Activated T-cell treated with anti-CD3 and anti-CD28 coated beads for 4 hours (primary cell): ENCODE results near the gene RANBP17.

Experiments
- DNase-seq: peaks from one replicate; pipeline ENCODE4 v3.0.0-alpha.2; 2020

RANBP17 gene

DNA sequence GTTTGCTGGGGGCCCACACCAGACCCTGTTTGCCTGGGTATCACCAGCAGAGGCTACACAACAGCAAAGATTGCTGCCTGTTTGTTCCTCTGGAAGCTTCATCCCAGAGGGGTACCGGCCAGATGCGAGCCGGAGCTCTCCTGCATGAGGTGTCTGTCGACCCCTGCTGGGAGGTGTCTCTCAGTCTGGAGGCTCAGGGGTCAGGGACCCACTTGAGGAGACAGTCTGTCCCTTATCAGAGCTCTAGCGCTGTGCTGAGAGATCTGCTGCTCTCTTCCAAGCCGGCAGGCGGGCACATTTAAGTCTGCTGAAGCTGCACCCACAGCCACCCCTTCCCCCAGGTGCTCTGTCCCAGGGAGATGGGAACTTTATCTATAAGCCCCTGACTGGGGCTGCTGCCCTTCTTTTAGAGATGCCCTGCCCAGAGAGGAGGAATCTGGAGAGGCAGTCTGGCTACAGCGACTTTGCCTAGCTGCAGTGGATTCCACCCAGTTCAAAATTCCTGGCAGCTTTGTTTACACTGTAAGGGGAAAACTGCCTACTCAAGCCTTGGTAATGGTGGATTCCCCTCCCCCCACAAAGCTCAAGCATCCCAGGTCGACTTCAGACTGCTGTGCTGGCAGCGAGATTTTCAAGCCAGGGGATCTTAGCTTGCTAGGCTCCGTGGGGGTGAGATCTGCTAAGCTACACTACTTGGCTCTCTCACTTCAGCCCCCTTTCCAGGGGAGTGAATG, 241.2 kb downstream of the RANBP17 start:
- DNase-seq, result no peak

DNA sequence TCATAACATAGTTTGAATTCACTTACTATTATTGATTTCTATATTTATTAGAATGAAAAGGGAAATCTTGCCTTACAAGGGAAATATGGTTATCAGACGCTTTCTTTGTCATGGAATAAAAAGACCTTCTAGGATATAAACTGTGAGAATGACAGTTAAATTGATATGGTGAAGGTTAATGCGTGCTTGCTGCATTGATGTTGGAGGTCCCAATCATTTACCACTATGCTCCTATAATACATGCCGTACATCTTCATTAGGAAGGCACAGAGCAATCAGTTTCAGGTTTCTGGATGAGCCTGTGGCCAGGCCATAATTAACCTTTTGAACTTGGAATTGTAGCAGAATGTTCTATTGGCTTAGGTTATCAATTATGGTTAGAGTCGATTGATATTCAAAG, 245.9 kb downstream of the RANBP17 start:
- DNase-seq, result no peak

DNA sequence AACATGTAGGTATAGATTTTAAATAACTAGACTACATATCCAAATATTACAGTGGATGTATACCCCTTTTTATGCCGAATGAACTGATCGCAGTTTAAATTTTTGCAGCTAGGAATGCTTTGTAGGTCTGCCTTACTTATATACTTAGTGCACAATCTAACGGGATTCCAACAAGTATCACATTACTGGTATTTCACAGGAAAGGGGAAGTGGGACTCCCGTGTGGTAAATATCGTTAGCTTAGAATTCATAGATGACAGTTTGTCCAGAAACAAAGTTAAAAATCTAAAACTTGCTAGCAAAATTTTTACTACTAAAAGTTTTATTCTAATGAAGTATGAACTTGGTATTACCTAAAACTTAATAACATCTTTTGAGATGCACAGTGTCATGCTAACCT, 253.7 kb downstream of the RANBP17 start:
- no peak for DNase-seq

GRCh38 chr5:171116719-171117118, 254.9 kb downstream of the RANBP17 start:
- DNase-seq, result no peak

- no peak for DNase-seq
Observed at GRCh38 chr5:171120986-171121622, 259.3 kb downstream of the RANBP17 start.

- no peak for DNase-seq
Observed at GRCh38 chr5:171121638-171122037, 259.8 kb downstream of the RANBP17 start.

DNA sequence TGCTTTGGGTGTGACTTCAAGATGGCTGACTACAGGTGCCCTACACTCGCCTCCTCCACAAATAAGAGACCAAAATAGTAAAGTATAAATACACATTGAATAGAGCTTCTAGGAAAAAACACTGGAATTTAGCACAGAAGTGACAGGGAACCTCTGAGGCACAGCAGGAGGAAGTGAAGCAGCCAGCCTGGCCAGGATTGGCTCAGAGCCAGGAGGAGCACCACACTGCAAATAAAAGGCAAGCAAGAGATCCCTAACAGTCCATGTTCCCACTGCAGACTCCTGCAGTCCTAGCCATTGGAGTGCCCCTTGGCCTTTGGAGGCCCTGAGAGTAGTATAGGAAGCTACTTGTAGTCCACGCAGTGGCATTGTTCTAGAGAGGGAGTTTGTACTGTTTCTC, 260.6 kb downstream of the RANBP17 start:
- no peak for DNase-seq

DNA sequence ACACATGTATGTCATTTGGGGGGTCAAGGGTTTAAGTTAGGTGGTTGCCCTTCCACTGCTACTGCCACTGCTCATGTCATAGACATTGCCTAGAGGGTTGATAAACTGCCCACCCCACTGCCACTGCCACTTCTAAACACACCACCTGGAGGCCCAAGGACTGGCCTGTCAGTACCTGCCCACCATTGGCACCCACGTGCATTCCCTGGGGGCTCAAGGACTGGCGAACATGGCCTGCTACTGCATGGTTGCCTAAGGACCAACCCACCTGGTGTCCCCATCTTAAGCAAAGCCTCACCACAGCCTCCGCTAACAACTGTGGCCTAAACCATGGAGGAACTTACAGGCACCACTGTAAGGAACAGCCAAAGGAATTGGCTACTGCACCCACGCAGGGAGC, 261.6 kb downstream of the RANBP17 start:
- DNase-seq, result no peak

DNA sequence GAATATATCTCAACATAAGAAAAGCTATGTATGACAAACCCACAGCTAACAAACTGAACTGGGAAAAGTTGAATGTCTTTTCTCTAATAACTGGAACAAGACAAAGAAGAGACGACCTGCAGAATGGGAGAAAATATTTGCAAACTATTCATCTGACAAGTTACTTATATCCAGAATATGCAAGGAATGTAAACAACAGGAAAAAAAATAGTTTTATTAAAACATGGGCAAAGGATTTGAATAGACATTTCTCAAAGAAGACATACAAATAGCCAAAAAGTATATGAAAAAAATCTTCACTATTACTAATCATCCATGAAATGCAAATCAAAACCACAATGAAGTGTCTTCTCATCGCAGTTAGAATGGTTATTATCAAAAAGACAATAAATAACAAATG, 265.5 kb downstream of the RANBP17 start:
- DNase-seq, result no peak

DNA sequence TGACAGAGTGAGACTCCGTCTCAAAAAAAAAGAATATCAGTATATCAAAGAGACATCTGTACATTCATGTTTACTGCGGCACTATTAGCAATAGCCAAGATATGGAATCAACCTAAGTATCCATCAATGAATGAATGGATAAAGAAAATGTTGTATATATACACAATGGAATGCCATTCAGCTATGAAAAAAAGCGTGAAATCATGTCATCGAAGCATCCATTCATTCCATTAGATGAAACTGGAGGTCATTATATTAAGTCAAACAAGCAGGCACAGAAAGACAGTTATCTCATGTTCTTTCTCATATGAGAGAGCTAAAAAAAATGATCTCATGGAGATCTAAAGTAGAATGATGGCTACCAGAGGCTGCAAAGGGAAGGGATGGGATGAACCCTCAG, 266.3 kb downstream of the RANBP17 start:
- DNase-seq, result no peak

DNA sequence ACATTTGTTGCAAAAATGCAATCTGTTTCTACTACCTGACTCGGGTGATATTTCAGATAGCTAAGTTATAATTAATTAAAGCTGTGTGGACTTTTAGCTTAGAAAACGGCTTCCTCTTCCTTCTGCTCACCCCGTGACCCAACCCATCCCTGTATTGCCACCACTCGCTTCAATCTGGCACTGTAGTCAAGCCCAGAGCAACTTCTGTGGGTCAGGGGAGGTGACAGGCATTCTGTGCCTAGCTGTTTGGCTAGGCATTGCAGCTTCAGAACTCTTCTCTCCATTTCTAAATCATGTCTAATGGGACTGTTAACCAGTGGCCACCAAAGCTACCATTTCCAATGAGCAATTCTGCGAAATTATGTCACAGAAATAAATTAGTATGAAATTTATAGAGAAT, 267.5 kb downstream of the RANBP17 start:
- DNase-seq, result no peak

GRCh38 chr5:171131497-171131896, 269.7 kb downstream of the RANBP17 start:
- no peak for DNase-seq

GRCh38 chr5:171137768-171138525, 276.1 kb downstream of the RANBP17 start:
- DNase-seq, result no peak

DNA sequence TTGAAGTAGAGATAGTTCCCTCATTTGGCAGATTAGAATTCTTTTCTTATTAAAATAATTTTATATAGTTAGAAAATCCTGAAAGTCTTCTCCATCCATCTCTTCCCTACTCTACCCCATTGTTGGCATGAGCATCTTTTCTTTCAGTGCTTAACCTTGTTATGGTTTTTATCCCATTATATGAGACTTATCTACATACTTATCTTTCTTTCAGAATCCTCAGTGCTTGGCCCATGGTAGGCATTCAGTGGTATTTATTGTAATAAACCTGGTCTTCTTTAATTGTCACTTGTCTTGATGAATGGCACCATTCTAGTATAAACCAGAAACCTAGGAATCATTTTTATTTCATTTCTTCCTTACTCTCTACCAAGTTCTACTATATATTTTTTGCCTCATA, 277.4 kb downstream of the RANBP17 start:
- no peak for DNase-seq

DNA sequence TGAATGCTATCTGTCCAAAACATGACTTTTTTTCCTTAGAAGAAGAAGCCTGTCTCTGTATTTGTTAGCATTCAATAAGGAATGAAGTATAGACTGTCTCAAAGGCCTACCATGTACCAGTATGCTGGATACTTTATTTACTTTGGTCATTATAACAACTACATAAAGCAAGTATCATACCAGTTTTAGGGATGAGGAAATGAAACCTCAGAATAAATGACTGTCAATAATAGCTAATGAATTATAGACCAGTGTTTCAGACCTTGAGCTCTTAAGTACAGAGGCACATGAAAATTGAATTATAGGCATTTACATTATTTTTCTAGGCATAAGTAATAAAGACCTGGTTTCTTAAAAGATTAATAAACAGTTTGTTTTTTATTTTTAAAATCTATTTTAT, 280.8 kb downstream of the RANBP17 start:
- no peak for DNase-seq

DNA sequence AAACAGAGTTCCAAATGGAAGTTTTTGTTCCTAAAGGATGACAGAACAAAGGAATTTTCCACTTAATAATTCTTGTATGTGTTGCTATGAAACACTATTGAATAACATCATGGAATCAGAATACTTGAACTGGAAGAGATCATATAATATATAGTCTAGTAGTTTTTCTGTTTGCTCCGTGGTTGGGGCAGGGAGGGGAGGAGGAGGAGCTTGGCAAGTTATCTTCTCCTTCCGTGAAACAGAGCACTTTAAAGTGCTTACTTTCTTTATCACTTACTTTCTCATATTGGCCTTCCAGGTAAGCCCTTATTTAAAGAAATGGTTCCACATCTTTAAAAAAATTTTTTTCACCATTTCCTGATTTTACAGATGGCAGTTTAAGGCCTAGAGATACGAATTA, 281.4 kb downstream of the RANBP17 start:
- no peak for DNase-seq

DNA sequence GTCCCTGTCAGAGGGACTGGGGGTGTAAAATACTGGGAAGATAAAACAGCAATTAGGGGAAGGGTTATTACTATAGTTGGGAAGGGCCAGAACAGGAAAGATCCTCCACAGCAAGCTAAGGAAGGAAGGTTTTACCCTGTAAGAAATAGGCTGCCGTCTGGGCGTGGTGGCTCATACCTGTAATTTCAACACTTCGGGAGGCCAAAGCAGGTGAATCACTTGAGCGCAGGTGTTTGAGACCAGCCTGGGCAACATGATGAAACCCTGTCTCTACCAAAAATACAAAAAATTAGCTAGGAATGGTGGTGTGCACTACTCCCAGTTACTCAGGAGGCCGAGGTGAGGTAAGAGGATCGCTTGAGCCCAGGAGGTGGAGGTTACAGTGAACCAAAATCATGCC, 282.1 kb downstream of the RANBP17 start:
- no peak for DNase-seq

DNA sequence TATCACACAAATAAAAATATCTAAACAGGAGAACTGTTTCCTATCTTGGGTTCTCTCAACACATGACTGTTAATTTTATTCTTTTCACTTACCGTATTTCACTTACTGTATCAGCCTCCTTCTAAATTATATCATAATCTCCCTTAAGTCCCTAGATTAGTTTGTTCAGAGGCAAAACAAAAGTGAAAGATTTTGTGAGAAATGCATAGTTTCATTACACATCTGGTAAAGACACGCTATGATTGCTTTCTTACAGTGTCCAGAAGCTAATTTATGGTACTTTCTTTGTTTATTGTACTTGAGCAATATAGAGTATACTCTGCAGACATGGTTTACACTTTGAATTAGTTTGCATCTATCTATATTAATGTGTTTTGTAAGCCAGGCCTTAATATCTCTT, 287.5 kb downstream of the RANBP17 start:
- no peak for DNase-seq

DNA sequence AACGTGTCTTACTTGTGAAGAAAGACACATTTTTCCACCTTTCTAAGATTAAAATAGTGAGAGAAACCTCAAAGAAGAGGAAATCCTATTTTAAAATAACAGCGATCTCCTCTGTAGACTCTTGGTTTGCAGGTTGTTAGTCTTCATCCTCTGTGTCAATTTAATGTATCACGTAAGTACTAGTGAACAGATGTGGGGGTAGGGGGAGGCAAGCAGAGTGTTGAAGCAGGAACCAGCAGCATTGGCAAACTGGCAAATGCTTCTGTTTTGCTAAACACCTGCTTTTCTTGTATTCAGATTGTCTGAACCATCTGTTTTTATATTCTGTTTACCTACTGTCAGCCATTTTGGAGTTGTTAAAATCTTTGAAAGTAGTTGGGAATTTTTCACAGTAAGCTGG, 288.0 kb downstream of the RANBP17 start:
- DNase-seq, result no peak

DNA sequence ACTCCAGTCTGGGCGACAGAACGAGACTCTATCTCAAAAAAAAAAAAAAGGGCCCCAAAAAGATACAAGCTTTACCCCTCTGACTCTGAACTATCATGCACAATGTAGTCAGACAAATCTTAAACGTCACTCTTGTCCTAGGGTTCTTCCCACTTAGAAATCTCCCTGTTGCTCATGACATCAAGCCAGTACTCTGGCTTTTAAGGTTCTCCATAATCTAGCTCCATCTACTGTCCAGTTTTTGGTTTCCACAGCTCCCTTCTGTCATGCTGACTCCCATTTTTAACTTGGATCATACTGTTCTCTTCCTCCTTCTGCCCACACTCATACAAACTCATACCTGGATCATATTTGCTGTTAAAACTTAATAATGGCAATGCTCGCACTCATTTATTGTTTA, 290.6 kb downstream of the RANBP17 start:
- no peak for DNase-seq

- no peak for DNase-seq
Observed at GRCh38 chr5:171155621-171156020, 293.8 kb downstream of the RANBP17 start.

- DNase-seq, result no peak
Observed at GRCh38 chr5:171157276-171157675, 295.5 kb downstream of the RANBP17 start.

- DNase-seq, result no peak
Observed at GRCh38 chr5:171157775-171158174, 296.0 kb downstream of the RANBP17 start.

- DNase-seq, result no peak
Observed at GRCh38 chr5:171158581-171158980, 296.8 kb downstream of the RANBP17 start.
